GM23338 (cell line): ENCODE results near the gene ABL2. TPM values are rescaled to one million over a fixed set of nuclear protein-coding genes. Genes with fewer than 3 reads are reported as not detected.

Experiments
- ATAC-seq: fragments of 200-7000 bp; cut with Tn5 transposase; 3 replicates; pipeline ENCODE4 v1.9.1; 2020
- DNase-seq: peaks from one replicate; pipeline ENCODE4 v3.0.0-alpha.2; 2015; ENCODE audit warnings: low spot score
- H2AFZ ChIP-seq: fragments of 200-600 bp; sonication (generic); 2 replicates; pipeline ENCODE4 v1.8.0; 2016; ENCODE audit warnings: antibody characterized with exemption, mild to moderate bottlenecking, moderate library complexity
- H3F3A ChIP-seq: fragments of 200-600 bp; sonication (generic); replicated peaks from 2 replicates; pipeline ENCODE4 v1.8.0; 2017; ENCODE audit warnings: antibody characterized with exemption, mixed run types, low read depth
- H3K27ac ChIP-seq: fragments of 200-600 bp; sonication (generic); 2 replicates; pipeline ENCODE4 v1.6.1; 2016; ENCODE audit warnings: low read depth
- H3K27me3 ChIP-seq: fragments of 200-600 bp; sonication (generic); 2 replicates; pipeline ENCODE4 v1.8.0; 2016; ENCODE audit warnings: mild to moderate bottlenecking, mixed run types, moderate library complexity; ENCODE audit not compliant: insufficient read depth
- H3K36me3 ChIP-seq: fragments of 200-600 bp; sonication (generic); 2 replicates; pipeline ENCODE4 v1.8.0; 2016; ENCODE audit warnings: mild to moderate bottlenecking; ENCODE audit not compliant: insufficient read depth
- H3K4me1 ChIP-seq: fragments of 200-600 bp; sonication (generic); 2 replicates; pipeline ENCODE4 v1.8.0; 2016; ENCODE audit warnings: mild to moderate bottlenecking, moderate library complexity; ENCODE audit not compliant: insufficient read depth
- H3K4me2 ChIP-seq: fragments of 200-600 bp; sonication (generic); 2 replicates; pipeline ENCODE4 v1.7.1; 2017; ENCODE audit warnings: mixed run types
- H3K4me3 ChIP-seq: fragments of 200-600 bp; sonication (generic); 2 replicates; pipeline ENCODE4 v1.6.1; 2016; ENCODE audit warnings: mixed run types
- H3K79me2 ChIP-seq: fragments of 200-600 bp; sonication (generic); replicated peaks from 2 replicates; pipeline ENCODE4 v1.8.0; 2017; ENCODE audit warnings: mild to moderate bottlenecking; ENCODE audit not compliant: insufficient read depth
- H3K9me2 ChIP-seq: fragments of 200-600 bp; sonication (generic); 2 replicates; pipeline ENCODE4 v1.8.0; 2017; ENCODE audit not compliant: insufficient read depth
- H4K20me1 ChIP-seq: fragments of 200-600 bp; sonication (generic); replicated peaks from 2 replicates; pipeline ENCODE4 v1.8.0; 2017; ENCODE audit warnings: mild to moderate bottlenecking; ENCODE audit not compliant: insufficient read depth
- H3K27ac Mint-ChIP-seq: 2 replicates; pipeline ENCODE4 v1.8.0; 2020; ENCODE audit warnings: inconsistent platforms, mild to moderate bottlenecking, moderate library complexity, mixed read lengths
- H3K27me3 Mint-ChIP-seq: 3 replicates; pipeline ENCODE4 v1.8.0; 2022; ENCODE audit warnings: low read depth, mild to moderate bottlenecking, moderate library complexity, mixed read lengths, inconsistent platforms; ENCODE audit not compliant: insufficient read depth, poor library complexity
- H3K36me3 Mint-ChIP-seq: 3 replicates; pipeline ENCODE4 v1.8.0; 2021; ENCODE audit warnings: low read depth, mild to moderate bottlenecking, inconsistent platforms, moderate library complexity, mixed read lengths
- H3K4me1 Mint-ChIP-seq: 3 replicates; pipeline ENCODE4 v1.8.0; 2020; ENCODE audit warnings: mild to moderate bottlenecking, inconsistent platforms, mixed read lengths
- H3K4me3 Mint-ChIP-seq: 3 replicates; pipeline ENCODE4 v1.8.0; 2021; ENCODE audit warnings: moderate library complexity, mild to moderate bottlenecking, inconsistent platforms, mixed read lengths
- H3K9me3 Mint-ChIP-seq: 3 replicates; pipeline ENCODE4 v1.8.0; 2020; ENCODE audit warnings: moderate library complexity, mild to moderate bottlenecking, inconsistent platforms, mixed read lengths
- CREB1 ChIP-seq: fragments of 250-450 bp; sonication (Bioruptor Pico); IDR thresholded peaks from 2 replicates; pipeline ENCODE4 v1.5.0; 2020; ENCODE audit warnings: low read depth, mild to moderate bottlenecking, moderate library complexity
- ETS1 ChIP-seq: IDR thresholded peaks from 2 replicates; pipeline ENCODE4 v1.6.1; 2016; ENCODE audit warnings: antibody characterized with exemption
- EZH2 ChIP-seq: fragments of 200-600 bp; sonication (generic); IDR thresholded peaks from one replicate; pipeline ENCODE4 v1.8.0; 2017; ENCODE audit warnings: antibody characterized with exemption, mild to moderate bottlenecking, low read depth; ENCODE audit not compliant: unreplicated experiment
- EZH2phosphoT487 ChIP-seq: fragments of 200-600 bp; sonication (generic); IDR thresholded peaks from one replicate; pipeline ENCODE4 v1.8.1; 2018; ENCODE audit warnings: antibody characterized with exemption; ENCODE audit not compliant: unreplicated experiment
- JUNB ChIP-seq: IDR thresholded peaks from one replicate; pipeline ENCODE4 v1.6.1; 2016; ENCODE audit warnings: antibody characterized with exemption; ENCODE audit not compliant: unreplicated experiment
- NANOG ChIP-seq: IDR thresholded peaks from 2 replicates; pipeline ENCODE4 v1.6.1; 2016; ENCODE audit warnings: antibody characterized with exemption, borderline replicate concordance
- POLR2AphosphoS5 ChIP-seq: IDR thresholded peaks from 2 replicates; pipeline ENCODE4 v1.6.1; 2016; ENCODE audit warnings: antibody characterized with exemption, low read depth
- REST ChIP-seq: IDR thresholded peaks from one replicate; pipeline ENCODE4 v1.6.1; 2018; ENCODE audit warnings: antibody characterized with exemption; ENCODE audit not compliant: unreplicated experiment
- STAT1 ChIP-seq: IDR thresholded peaks from one replicate; pipeline ENCODE4 v1.6.1; 2016; ENCODE audit warnings: antibody characterized with exemption; ENCODE audit not compliant: unreplicated experiment
- ZNF114 ChIP-seq: fragments of 250-450 bp; sonication (Bioruptor Pico); IDR thresholded peaks from 2 replicates; pipeline ENCODE4 v1.5.0; 2020; ENCODE audit warnings: mild to moderate bottlenecking, moderate library complexity
- ZNF331 ChIP-seq: fragments of 250-450 bp; sonication (Bioruptor Pico); IDR thresholded peaks from 2 replicates; pipeline ENCODE4 v1.5.0; 2020; ENCODE audit warnings: low read depth, mild to moderate bottlenecking, moderate library complexity
- polyA plus RNA-seq: library from polyadenylated mRNA; unstranded; fragments of >200 nt; fragmentation: Nextera tagmentation; extraction: Ambion mirVana; gene quantifications from 2 replicates; pipeline ENCODE4 v1.2.1, GENCODE V29; 2016
- total RNA-seq: library from RNA; depleted of rRNA; stranded (reverse); fragments of >200 nt; shearing (Covaris generic); gene quantifications from 2 replicates; pipeline ENCODE4 v1.2.3, GENCODE V29; 2014
- TF ChIP-seq, protein P1 (sequence below): fragments of 250-450 bp; sonication (Bioruptor Pico); IDR thresholded peaks from 2 replicates; pipeline ENCODE4 v1.5.0; 2020; ENCODE audit warnings: mild to moderate bottlenecking, moderate library complexity
- TF ChIP-seq, protein P2 (sequence below), 2 experiments: fragments of 200-600 bp in 1 of 2; sonication (generic) in 1 of 2; conservative IDR thresholded peaks; 2 replicates each; pipeline versions ENCODE4 v1.5.1 to v1.6.1; 2016 to 2017; ENCODE audit warnings: antibody characterized with exemption in 2 of 2, low read depth in 2 of 2, mild to moderate bottlenecking in 2 of 2, moderate library complexity in 1 of 2

ABL2 gene
- total and polyA plus RNA-seq, 2 experiments from 2014 or later: 5.8 to 22.7 TPM

GRCh38 chr1:179253286-179253972, 24.0 kb upstream of the ABL2 start:
- Histone ChIP-seq H4K20me1 (no peaks in the 10 kb centered on the region), H3K4me1 (no peaks in the 10 kb centered on the region), H3K4me2 (no peak overlapping the region), H3K79me2 (no peaks in the 10 kb centered on the region), H3K36me3 (no peaks in the 10 kb centered on the region), H3K27me3 (no peaks in the 10 kb centered on the region), H3K27ac (no peak overlapping the region), H3K9me2 (no peaks in the 10 kb centered on the region), H2AFZ (no peak overlapping the region), H3K4me3 (no peak overlapping the region), H3F3A (no peaks in the 10 kb centered on the region)
- H3K9me3 Mint-ChIP-seq: no peaks in the 10 kb centered on the region
- H3K27ac Mint-ChIP-seq: no peak overlapping the region
- no peak for TF ChIP-seq CREB1 (CRISPR knock-in tag)
- TF ChIP-seq STAT1: no peak
- TF ChIP-seq JUNB: no peak
- TF ChIP-seq, protein P1, sequence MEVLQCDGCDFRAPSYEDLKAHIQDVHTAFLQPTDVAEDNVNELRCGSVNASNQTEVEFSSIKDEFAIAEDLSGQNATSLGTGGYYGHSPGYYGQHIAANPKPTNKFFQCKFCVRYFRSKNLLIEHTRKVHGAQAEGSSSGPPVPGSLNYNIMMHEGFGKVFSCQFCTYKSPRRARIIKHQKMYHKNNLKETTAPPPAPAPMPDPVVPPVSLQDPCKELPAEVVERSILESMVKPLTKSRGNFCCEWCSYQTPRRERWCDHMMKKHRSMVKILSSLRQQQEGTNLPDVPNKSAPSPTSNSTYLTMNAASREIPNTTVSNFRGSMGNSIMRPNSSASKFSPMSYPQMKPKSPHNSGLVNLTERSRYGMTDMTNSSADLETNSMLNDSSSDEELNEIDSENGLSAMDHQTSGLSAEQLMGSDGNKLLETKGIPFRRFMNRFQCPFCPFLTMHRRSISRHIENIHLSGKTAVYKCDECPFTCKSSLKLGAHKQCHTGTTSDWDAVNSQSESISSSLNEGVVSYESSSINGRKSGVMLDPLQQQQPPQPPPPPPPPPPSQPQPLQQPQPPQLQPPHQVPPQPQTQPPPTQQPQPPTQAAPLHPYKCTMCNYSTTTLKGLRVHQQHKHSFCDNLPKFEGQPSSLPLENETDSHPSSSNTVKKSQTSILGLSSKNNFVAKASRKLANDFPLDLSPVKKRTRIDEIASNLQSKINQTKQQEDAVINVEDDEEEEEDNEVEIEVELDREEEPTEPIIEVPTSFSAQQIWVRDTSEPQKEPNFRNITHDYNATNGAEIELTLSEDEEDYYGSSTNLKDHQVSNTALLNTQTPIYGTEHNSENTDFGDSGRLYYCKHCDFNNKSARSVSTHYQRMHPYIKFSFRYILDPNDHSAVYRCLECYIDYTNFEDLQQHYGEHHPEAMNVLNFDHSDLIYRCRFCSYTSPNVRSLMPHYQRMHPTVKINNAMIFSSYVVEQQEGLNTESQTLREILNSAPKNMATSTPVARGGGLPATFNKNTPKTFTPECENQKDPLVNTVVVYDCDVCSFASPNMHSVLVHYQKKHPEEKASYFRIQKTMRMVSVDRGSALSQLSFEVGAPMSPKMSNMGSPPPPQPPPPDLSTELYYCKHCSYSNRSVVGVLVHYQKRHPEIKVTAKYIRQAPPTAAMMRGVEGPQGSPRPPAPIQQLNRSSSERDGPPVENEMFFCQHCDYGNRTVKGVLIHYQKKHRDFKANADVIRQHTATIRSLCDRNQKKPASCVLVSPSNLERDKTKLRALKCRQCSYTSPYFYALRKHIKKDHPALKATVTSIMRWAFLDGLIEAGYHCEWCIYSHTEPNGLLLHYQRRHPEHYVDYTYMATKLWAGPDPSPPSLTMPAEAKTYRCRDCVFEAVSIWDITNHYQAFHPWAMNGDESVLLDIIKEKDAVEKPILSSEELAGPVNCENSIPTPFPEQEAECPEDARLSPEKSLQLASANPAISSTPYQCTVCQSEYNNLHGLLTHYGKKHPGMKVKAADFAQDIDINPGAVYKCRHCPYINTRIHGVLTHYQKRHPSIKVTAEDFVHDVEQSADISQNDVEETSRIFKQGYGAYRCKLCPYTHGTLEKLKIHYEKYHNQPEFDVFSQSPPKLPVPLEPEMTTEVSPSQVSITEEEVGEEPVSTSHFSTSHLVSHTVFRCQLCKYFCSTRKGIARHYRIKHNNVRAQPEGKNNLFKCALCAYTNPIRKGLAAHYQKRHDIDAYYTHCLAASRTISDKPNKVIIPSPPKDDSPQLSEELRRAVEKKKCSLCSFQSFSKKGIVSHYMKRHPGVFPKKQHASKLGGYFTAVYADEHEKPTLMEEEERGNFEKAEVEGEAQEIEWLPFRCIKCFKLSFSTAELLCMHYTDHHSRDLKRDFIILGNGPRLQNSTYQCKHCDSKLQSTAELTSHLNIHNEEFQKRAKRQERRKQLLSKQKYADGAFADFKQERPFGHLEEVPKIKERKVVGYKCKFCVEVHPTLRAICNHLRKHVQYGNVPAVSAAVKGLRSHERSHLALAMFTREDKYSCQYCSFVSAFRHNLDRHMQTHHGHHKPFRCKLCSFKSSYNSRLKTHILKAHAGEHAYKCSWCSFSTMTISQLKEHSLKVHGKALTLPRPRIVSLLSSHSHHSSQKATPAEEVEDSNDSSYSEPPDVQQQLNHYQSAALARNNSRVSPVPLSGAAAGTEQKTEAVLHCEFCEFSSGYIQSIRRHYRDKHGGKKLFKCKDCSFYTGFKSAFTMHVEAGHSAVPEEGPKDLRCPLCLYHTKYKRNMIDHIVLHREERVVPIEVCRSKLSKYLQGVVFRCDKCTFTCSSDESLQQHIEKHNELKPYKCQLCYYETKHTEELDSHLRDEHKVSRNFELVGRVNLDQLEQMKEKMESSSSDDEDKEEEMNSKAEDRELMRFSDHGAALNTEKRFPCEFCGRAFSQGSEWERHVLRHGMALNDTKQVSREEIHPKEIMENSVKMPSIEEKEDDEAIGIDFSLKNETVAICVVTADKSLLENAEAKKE (CRISPR knock-in tag): no peak
- no peak for TF ChIP-seq REST
- TF ChIP-seq EZH2phosphoT487: no peak
- TF ChIP-seq ETS1: no peak
- TF ChIP-seq EZH2: no peak
- no peak for TF ChIP-seq NANOG
- TF ChIP-seq ZNF331 (CRISPR knock-in tag): no peak
- no peak for TF ChIP-seq POLR2AphosphoS5
- TF ChIP-seq ZNF114 (CRISPR knock-in tag): no peak
- TF ChIP-seq, protein P2, sequence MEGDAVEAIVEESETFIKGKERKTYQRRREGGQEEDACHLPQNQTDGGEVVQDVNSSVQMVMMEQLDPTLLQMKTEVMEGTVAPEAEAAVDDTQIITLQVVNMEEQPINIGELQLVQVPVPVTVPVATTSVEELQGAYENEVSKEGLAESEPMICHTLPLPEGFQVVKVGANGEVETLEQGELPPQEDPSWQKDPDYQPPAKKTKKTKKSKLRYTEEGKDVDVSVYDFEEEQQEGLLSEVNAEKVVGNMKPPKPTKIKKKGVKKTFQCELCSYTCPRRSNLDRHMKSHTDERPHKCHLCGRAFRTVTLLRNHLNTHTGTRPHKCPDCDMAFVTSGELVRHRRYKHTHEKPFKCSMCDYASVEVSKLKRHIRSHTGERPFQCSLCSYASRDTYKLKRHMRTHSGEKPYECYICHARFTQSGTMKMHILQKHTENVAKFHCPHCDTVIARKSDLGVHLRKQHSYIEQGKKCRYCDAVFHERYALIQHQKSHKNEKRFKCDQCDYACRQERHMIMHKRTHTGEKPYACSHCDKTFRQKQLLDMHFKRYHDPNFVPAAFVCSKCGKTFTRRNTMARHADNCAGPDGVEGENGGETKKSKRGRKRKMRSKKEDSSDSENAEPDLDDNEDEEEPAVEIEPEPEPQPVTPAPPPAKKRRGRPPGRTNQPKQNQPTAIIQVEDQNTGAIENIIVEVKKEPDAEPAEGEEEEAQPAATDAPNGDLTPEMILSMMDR (conservative IDR thresholded peaks at IDR 0.05; ENCODE audit: low read depth in 2 of 2): no peak
- no peak for ATAC-seq
- DNase-seq: no peak
- peaks cover 2% of the 10 kb centered on the region for H3K27me3 Mint-ChIP-seq
- H3K36me3 Mint-ChIP-seq: no peaks in the 10 kb centered on the region
- no peaks in the 10 kb centered on the region for H3K4me1 Mint-ChIP-seq
- H3K4me3 Mint-ChIP-seq: no peak overlapping the region
